Psoas muscle (tissue), 8 donors: ENCODE results near the gene ALAS1. TPM values are rescaled to one million over a fixed set of nuclear protein-coding genes. Genes with fewer than 3 reads are reported as not detected.
"Not testable (repeated sequence)": the region's sequence is repeated elsewhere in the genome, so short reads cannot be mapped to it uniquely, and the experiment has no call there.

Experiments
- ATAC-seq, 4 donors: fragments of 200-7000 bp; cut with Tn5 transposase; one replicate each; pipeline ENCODE4 v1.9.1; 2020; ENCODE audit warnings: moderate library complexity in 3 of 4, mild to moderate bottlenecking in 2 of 4
- DNase-seq, 2 donors: peaks; one replicate each; pipeline ENCODE4 v3.0.0-alpha.2; 2020
- H3K27ac ChIP-seq: fragments of 200-600 bp; one replicate; pipeline ENCODE4 v1.8.0; 2022
- H3K27me3 ChIP-seq, 3 donors: fragments of 200-600 bp in 1 of 3; one replicate each; pipeline versions ENCODE4 v1.6.1 to v1.8.0; 2013 to 2022; ENCODE audit warnings: low read length in 2 of 3, mild to moderate bottlenecking in 2 of 3, moderate library complexity in 1 of 3; ENCODE audit not compliant: insufficient read depth in 3 of 3
- H3K36me3 ChIP-seq, 2 donors: fragments of 200-600 bp in 1 of 2; one replicate each; pipeline versions ENCODE4 v1.6.1 to v1.8.0; 2013 to 2022; ENCODE audit warnings: low read depth in 1 of 2, mild to moderate bottlenecking in 1 of 2, moderate library complexity in 1 of 2; ENCODE audit not compliant: insufficient read depth in 1 of 2
- H3K4me1 ChIP-seq: fragments of 200-600 bp; one replicate; pipeline ENCODE4 v1.8.0; 2022
- H3K4me3 ChIP-seq: fragments of 200-600 bp; one replicate; pipeline ENCODE4 v1.8.0; 2022; ENCODE audit warnings: mild to moderate bottlenecking
- H3K9me3 ChIP-seq: fragments of 200-600 bp; one replicate; pipeline ENCODE4 v1.8.0; 2022
- CTCF ChIP-seq: fragments of 200-600 bp; IDR thresholded peaks from one replicate; pipeline ENCODE4 v1.8.0; 2022; ENCODE audit warnings: antibody characterized with exemption
- WGBS, 3 donors: extraction: QIAGEN DNeasy Blood & Tissue Kit; methylation state at CpG; one replicate each; pipeline versions ENCODE4 v1.1.6 to v1.1.7; 2013; 5-methylcytosine and 5-hydroxymethylcytosine counted together
- intact Hi-C, 2 donors: fragments of 100-400 bp; cut with DNase I; formaldehyde crosslinking; loops; one replicate each; pipeline versions ENCODE4 v1.11.0 to v1.14.2; 2022
- polyA plus RNA-seq, 3 donors: library from polyadenylated mRNA; stranded (reverse); fragments of 200-250 nt; gene quantifications; one replicate each; pipeline ENCODE4 v1.2.3, GENCODE V29; 2013
- total RNA-seq, 4 donors: library from RNA; stranded (reverse); fragmentation: NEBNext Ultra II Directional in 2 of 4; extraction: Animal tissue kit (Norgen Biotek cat#: 25700) in 2 of 4; gene quantifications; one replicate each; pipeline versions ENCODE4 v1.2.1 to v1.2.4, GENCODE V29; 2021 to 2023
- donor health status: healthy with polysubstance abuse.
- donor health status: DM: no; HTN: no; CAD: no; lungs with moderate emphysema.
- donor health status: Bipolar disorder and iron deficiency.
- donor health status: healthy.
- donor health status: DM: yes; HTN: yes; CAD: no.
- donor health status: DM: no; HTN: no; CAD: no.
- donor health status: DM: no; HTN: no; CAD: no.
- donor health status: DM: yes; HTN: yes; CAD: no.

The ALAS1 gene
- total and polyA plus RNA-seq, 7 donors = 50.1 to 138 (median 75.2) TPM

GRCh38 chr3:52150860-52151259 lies 47.1 kb upstream of the ALAS1 start:
- WGBS, 3 donors = 87 to 94% (median 88%) methylated on average over 3 to 4 of the region's 4 CpGs
- no peak overlapping the region for H3K27ac ChIP-seq
- intact Hi-C loops = no loop called here

GRCh38 chr3:52151991-52152390 lies 46.0 kb upstream of the ALAS1 start:
- intact Hi-C loops = not testable (repeated sequence)

More at GRCh38 chr3:52150860-52151259, 47.1 kb upstream of the ALAS1 start:
- DNase-seq (no peak), ATAC-seq (no peak)
- Histone ChIP-seq H3K4me1 (peaks cover 10% of the 10 kb centered on the region), H3K9me3 (no peaks in the 10 kb centered on the region), H3K36me3 (no peaks in the 10 kb centered on the region), H3K27me3 (no peaks in the 10 kb centered on the region), H3K4me3 (no peak overlapping the region)
- no peak for TF ChIP-seq CTCF

GRCh38 chr3:52153389-52154096 lies 44.4 kb upstream of the ALAS1 start:
- Histone ChIP-seq H3K9me3 (no peaks in the 10 kb centered on the region), H3K4me1 (peaks cover 10% of the 10 kb centered on the region), H3K27me3 (no peaks in the 10 kb centered on the region), H3K27ac (peak overlapping the region; percentile 92), H3K36me3 (no peaks in the 10 kb centered on the region), H3K4me3 (peak overlapping the region; percentile 84)
- no peak for TF ChIP-seq CTCF
- DNase-seq (peak; percentile 25 to 59), ATAC-seq (no peak)
- intact Hi-C loops = loop anchor here in 1 of 2 donors (1.0 kb wide), 1 partner anchor 64 kb away; no protein-coding TSS in a partner anchor
- WGBS, 3 donors = 13 to 14% (median 13%) methylated on average over 18 of the region's 18 CpGs

More at GRCh38 chr3:52151991-52152390, 46.0 kb upstream of the ALAS1 start:
- H3K4me1 ChIP-seq, H3K27ac ChIP-seq, ATAC-seq, DNase-seq, H3K27me3 ChIP-seq, H3K4me3 ChIP-seq, H3K36me3 ChIP-seq, H3K9me3 ChIP-seq: not testable (repeated sequence)
- 87 to 93% (median 89%) methylated on average over 4 of the region's 4 CpGs for WGBS, 3 donors

- DNase-seq (peak; percentile 96 to 98), ATAC-seq (peak; percentile 97 to 98 (median 97))
- H3K4me3 ChIP-seq = peak within 1 kb of the TSS; percentile 84
- WGBS, 3 donors = 0% methylated on average over 73 to 83 of the region's 83 CpGs
- intact Hi-C loops = loop anchor here in 1 of 2 donors (1.0 to 5.0 kb wide), 2 partner anchors 43 to 63 kb away; partner anchors contain the start of gene ALAS1
- no peak for TF ChIP-seq CTCF
- H3K36me3 ChIP-seq = no peaks in the 10 kb centered on the region
- peak within 1 kb of the TSS; percentile 92 for H3K27ac ChIP-seq
- H3K9me3 ChIP-seq = no peaks in the 10 kb centered on the region
- H3K4me1 ChIP-seq = peaks cover 10% of the 10 kb centered on the region
- H3K27me3 ChIP-seq = no peaks in the 10 kb centered on the region
These were observed 43.5 kb upstream of the ALAS1 start, which contains the start of gene POC1A for GRCh38 chr3:52154135-52155094. Gene POC1A (minus strand): TSS chr3:52154423. CDS start chr3:52154372, 51 bp downstream.
